ENCODE data around the gene CIRBP. TPM values are rescaled to one million over a fixed set of nuclear protein-coding genes. Genes with fewer than 3 reads are reported as not detected.
"Not testable (repeated sequence)": the region's sequence is repeated elsewhere in the genome, so short reads cannot be mapped to it uniquely, and the experiment has no call there.

Gene CIRBP
- total and polyA plus RNA-seq, 3 experiments from 2014 or later, result 238 to 258 (median 253) TPM

GRCh38 chr19:1313695-1314613 lies 44.8 kb downstream of the CIRBP start:
- peaks cover 14 to 20% of the 10 kb centered on the region in 2 donors for H3K27me3 Mint-ChIP-seq
- H3K4me3 Mint-ChIP-seq, result no peak overlapping the region
- DNase-seq, result no peak
- no peaks in the 10 kb centered on the region for H3K9me3 Mint-ChIP-seq
- H3K27me3 ChIP-seq (ENCODE audit: insufficient read depth, low read length, poor library complexity, severe bottlenecking), result peaks cover 7% of the 10 kb centered on the region
- no peak overlapping the region for H3K4me3 ChIP-seq (ENCODE audit: low read length)
- H3K4me1 Mint-ChIP-seq, result no peaks in the 10 kb centered on the region
- H3K36me3 ChIP-seq (ENCODE audit: insufficient read depth, low read length), result no peaks in the 10 kb centered on the region
- no peaks in the 10 kb centered on the region for H3K9me3 ChIP-seq (ENCODE audit: low read length)
- H3K27ac ChIP-seq (ENCODE audit: low read depth, low read length), result no peak overlapping the region
- peaks cover 4% of the 10 kb centered on the region for H3K4me1 ChIP-seq (ENCODE audit: insufficient read depth, low read length)
- POLR2A ChIA-PET, result no interaction called here
- no peaks in the 10 kb centered on the region for H3K36me3 Mint-ChIP-seq
- no peak overlapping the region for H3K27ac Mint-ChIP-seq
- CTCF ChIA-PET, result interaction anchor here (0.6 kb wide), 1 partner anchor 338 kb away, joined by 3 read pairs; no protein-coding TSS in a partner anchor

- DNase-seq, result peak in 2 of 5 donors; percentile 15 to 25
- Mint-ChIP-seq H3K27ac (no peak overlapping the region), H3K4me1 (no peaks in the 10 kb centered on the region), H3K36me3 (no peaks in the 10 kb centered on the region), H3K4me3 (no peak overlapping the region), H3K27me3 (peaks cover 17 to 27% of the 10 kb centered on the region in 2 donors), H3K9me3 (no peaks in the 10 kb centered on the region)
- CTCF ChIA-PET, result no interaction called here
- Histone ChIP-seq H3K27me3 (ENCODE audit: insufficient read depth, low read length, poor library complexity, severe bottlenecking) (peaks cover 7% of the 10 kb centered on the region), H3K36me3 (ENCODE audit: insufficient read depth, low read length) (no peaks in the 10 kb centered on the region), H3K27ac (ENCODE audit: low read depth, low read length) (no peak overlapping the region), H3K4me1 (ENCODE audit: insufficient read depth, low read length) (peaks cover 4% of the 10 kb centered on the region), H3K9me3 (ENCODE audit: low read length) (no peaks in the 10 kb centered on the region), H3K4me3 (ENCODE audit: low read length) (no peak overlapping the region)
- POLR2A ChIA-PET, result no interaction called here
These were observed 46.5 kb downstream of the CIRBP start for GRCh38 chr19:1315470-1316166.

GRCh38 chr19:1316466-1316865 lies 47.3 kb downstream of the CIRBP start:
- Histone ChIP-seq H3K27ac (ENCODE audit: low read depth, low read length) (no peak overlapping the region), H3K4me1 (ENCODE audit: insufficient read depth, low read length) (peaks cover 4% of the 10 kb centered on the region), H3K4me3 (ENCODE audit: low read length) (no peak overlapping the region), H3K27me3 (ENCODE audit: insufficient read depth, low read length, poor library complexity, severe bottlenecking) (peaks cover 7% of the 10 kb centered on the region), H3K9me3 (ENCODE audit: low read length) (no peaks in the 10 kb centered on the region), H3K36me3 (ENCODE audit: insufficient read depth, low read length) (no peaks in the 10 kb centered on the region)
- Mint-ChIP-seq H3K27ac (no peak overlapping the region), H3K9me3 (no peaks in the 10 kb centered on the region), H3K36me3 (no peaks in the 10 kb centered on the region), H3K4me1 (no peaks in the 10 kb centered on the region), H3K27me3 (peaks cover 21 to 31% of the 10 kb centered on the region in 2 donors), H3K4me3 (no peak overlapping the region)
- no peak for DNase-seq
- ChIA-PET POLR2A (no interaction called here), CTCF (no interaction called here)

- no peaks in the 10 kb centered on the region for H3K9me3 ChIP-seq (ENCODE audit: low read length)
- H3K4me3 ChIP-seq (ENCODE audit: low read length), result no peak overlapping the region
- ChIA-PET CTCF (no interaction called here), POLR2A (no interaction called here)
- H3K9me3 Mint-ChIP-seq, result no peaks in the 10 kb centered on the region
- H3K27ac ChIP-seq (ENCODE audit: low read depth, low read length), result no peak overlapping the region
- no peak overlapping the region for H3K4me3 Mint-ChIP-seq
- H3K27me3 Mint-ChIP-seq, result peaks cover 24 to 34% of the 10 kb centered on the region in 2 donors
- no peak overlapping the region for H3K27ac Mint-ChIP-seq
- H3K4me1 Mint-ChIP-seq, result no peaks in the 10 kb centered on the region
- no peak for DNase-seq
- H3K36me3 ChIP-seq (ENCODE audit: insufficient read depth, low read length), result no peaks in the 10 kb centered on the region
- H3K36me3 Mint-ChIP-seq, result no peaks in the 10 kb centered on the region
- peaks cover 7% of the 10 kb centered on the region for H3K27me3 ChIP-seq (ENCODE audit: insufficient read depth, low read length, poor library complexity, severe bottlenecking)
- H3K4me1 ChIP-seq (ENCODE audit: insufficient read depth, low read length), result peaks cover 4% of the 10 kb centered on the region
These were observed 48.3 kb downstream of the CIRBP start for GRCh38 chr19:1317274-1318003.

GRCh38 chr19:1318678-1319471 lies 49.7 kb downstream of the CIRBP start:
- DNase-seq, result no peak
- H3K4me1 Mint-ChIP-seq, result no peaks in the 10 kb centered on the region
- no peaks in the 10 kb centered on the region for H3K9me3 Mint-ChIP-seq
- Histone ChIP-seq H3K27ac (ENCODE audit: low read depth, low read length) (no peak overlapping the region), H3K4me3 (ENCODE audit: low read length) (no peak overlapping the region), H3K4me1 (ENCODE audit: insufficient read depth, low read length) (peaks cover 4% of the 10 kb centered on the region), H3K36me3 (ENCODE audit: insufficient read depth, low read length) (no peaks in the 10 kb centered on the region), H3K27me3 (ENCODE audit: insufficient read depth, low read length, poor library complexity, severe bottlenecking) (peaks cover 12% of the 10 kb centered on the region), H3K9me3 (ENCODE audit: low read length) (no peaks in the 10 kb centered on the region)
- H3K4me3 Mint-ChIP-seq, result no peak overlapping the region
- CTCF ChIA-PET, result no interaction called here
- H3K36me3 Mint-ChIP-seq, result peaks cover 0 to 4% (median 0%) of the 10 kb centered on the region in 3 donors
- H3K27ac Mint-ChIP-seq, result no peak overlapping the region
- peaks cover 29 to 41% of the 10 kb centered on the region in 2 donors for H3K27me3 Mint-ChIP-seq
- POLR2A ChIA-PET, result no interaction called here

- H3K9me3 Mint-ChIP-seq; H3K36me3 ChIP-seq (ENCODE audit: insufficient read depth, low read length); DNase-seq; H3K27ac Mint-ChIP-seq; H3K4me3 Mint-ChIP-seq; H3K9me3 ChIP-seq (ENCODE audit: low read length); H3K27ac ChIP-seq (ENCODE audit: low read depth, low read length); H3K4me1 ChIP-seq (ENCODE audit: insufficient read depth, low read length); H3K4me3 ChIP-seq (ENCODE audit: low read length); CTCF ChIA-PET; H3K36me3 Mint-ChIP-seq; H3K4me1 Mint-ChIP-seq: not testable (repeated sequence)
- peaks cover 36 to 43% of the 10 kb centered on the region in 2 donors for H3K27me3 Mint-ChIP-seq
- H3K27me3 ChIP-seq (ENCODE audit: insufficient read depth, low read length, poor library complexity, severe bottlenecking), result peaks cover 25% of the 10 kb centered on the region
- POLR2A ChIA-PET, result interaction anchor here (0.7 kb wide), 1 partner anchor 21 kb away, joined by 5 read pairs; no protein-coding TSS in a partner anchor
These were observed 51.1 kb downstream of the CIRBP start for GRCh38 chr19:1320282-1320650.

GRCh38 chr19:1321539-1321938 lies 52.4 kb downstream of the CIRBP start:
- CTCF ChIA-PET, result no interaction called here
- Mint-ChIP-seq H3K9me3 (no peaks in the 10 kb centered on the region), H3K27me3 (peaks cover 39 to 43% of the 10 kb centered on the region in 2 donors)

More at GRCh38 chr19:1321539-1321938, 52.4 kb downstream of the CIRBP start:
- DNase-seq, result no peak
- no peak overlapping the region for H3K27ac ChIP-seq (ENCODE audit: low read depth, low read length)
- no peak overlapping the region for H3K4me3 Mint-ChIP-seq
- peaks cover 0 to 4% (median 0%) of the 10 kb centered on the region in 3 donors for H3K36me3 Mint-ChIP-seq
- no peak overlapping the region for H3K4me3 ChIP-seq (ENCODE audit: low read length)
- H3K9me3 ChIP-seq (ENCODE audit: low read length), result no peaks in the 10 kb centered on the region
- POLR2A ChIA-PET, result no interaction called here
- H3K27me3 ChIP-seq (ENCODE audit: insufficient read depth, low read length, poor library complexity, severe bottlenecking), result peaks cover 25% of the 10 kb centered on the region
- peak overlapping the region in 1 of 8 donors; percentile 74 for H3K27ac Mint-ChIP-seq
- H3K36me3 ChIP-seq (ENCODE audit: insufficient read depth, low read length), result no peaks in the 10 kb centered on the region
- H3K4me1 ChIP-seq (ENCODE audit: insufficient read depth, low read length), result no peaks in the 10 kb centered on the region
- H3K4me1 Mint-ChIP-seq, result no peaks in the 10 kb centered on the region
